Measurements from ENCODE around the gene KLHL5. TPM values are rescaled to one million over a fixed set of nuclear protein-coding genes. Genes with fewer than 3 reads are reported as not detected.

Gene KLHL5
- total RNA-seq, 1 donor from 2014 or later: 57.1 TPM

DNA sequence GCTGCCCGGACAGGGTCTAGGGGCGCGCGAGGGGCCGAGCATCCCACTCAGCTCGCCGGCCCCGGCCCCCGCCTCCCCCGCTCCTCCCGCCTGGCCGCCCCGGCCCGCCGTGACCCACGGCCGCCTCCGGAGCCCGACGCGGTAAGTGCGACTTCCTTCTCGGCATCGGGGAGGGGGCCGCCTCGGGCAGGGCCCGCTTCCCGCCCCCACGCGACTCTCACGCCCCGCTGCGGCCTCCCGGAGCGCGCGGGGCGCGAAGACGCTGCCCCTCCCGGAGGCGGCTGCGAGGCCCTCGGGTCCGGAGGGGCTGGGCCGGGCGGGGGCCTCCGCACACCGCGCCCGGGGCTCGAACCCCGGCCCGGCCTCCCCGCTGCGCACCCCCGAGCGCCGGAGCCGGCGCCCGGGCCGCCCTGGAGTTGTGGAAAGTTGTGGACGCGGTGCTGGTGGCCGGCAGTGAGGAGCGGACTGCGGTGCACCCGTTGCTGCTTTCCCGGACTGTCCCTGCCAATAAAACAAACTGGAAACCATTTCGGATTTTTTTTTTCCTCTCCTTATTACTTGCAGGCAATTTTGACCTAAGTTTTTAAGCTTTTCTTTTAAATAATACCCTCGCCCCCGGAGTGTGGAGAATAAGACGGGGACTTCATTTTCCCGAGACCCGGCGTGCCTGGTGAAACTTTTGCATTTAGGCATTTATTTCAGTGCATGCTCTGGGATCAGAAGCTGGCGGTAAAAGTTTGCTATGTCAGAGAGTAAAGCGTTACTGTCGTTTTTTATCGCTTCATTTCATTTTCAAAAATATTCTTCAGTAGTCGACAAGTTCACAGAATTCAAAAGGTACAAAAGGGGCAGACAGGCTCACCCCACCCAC lies 16.8 kb upstream of the KLHL5 start:
- no peak for DNase-seq (ENCODE audit: low read depth)

DNA sequence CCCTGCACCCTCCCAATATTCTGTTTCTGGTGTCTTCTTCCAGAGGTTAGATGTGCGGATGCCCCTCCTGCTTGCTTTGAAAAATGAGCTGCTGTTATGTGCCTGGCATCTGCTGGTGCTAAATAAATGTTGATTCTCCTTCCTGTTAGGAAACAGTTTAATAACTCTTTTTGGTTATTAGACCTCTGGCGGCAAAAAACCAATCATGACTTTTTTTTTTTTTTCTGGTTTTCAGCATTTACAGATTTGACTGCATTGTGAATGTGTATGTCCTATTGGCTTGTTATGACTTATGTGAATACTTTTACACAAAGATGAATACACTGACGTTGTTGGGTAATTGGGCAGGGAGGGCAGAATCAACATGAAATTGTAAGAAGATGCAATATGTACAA lies 16.2 kb upstream of the KLHL5 start:
- Histone ChIP-seq H3K4me3 (ENCODE audit: low read depth, low read length) (peak overlapping the region; percentile 67), H3K36me3 (ENCODE audit: control insufficient read depth, insufficient read depth, low read length) (no peaks in the 10 kb centered on the region), H3K27me3 (ENCODE audit: control insufficient read depth, insufficient read depth, low read length) (no peaks in the 10 kb centered on the region)
- TF ChIP-seq, protein P1, sequence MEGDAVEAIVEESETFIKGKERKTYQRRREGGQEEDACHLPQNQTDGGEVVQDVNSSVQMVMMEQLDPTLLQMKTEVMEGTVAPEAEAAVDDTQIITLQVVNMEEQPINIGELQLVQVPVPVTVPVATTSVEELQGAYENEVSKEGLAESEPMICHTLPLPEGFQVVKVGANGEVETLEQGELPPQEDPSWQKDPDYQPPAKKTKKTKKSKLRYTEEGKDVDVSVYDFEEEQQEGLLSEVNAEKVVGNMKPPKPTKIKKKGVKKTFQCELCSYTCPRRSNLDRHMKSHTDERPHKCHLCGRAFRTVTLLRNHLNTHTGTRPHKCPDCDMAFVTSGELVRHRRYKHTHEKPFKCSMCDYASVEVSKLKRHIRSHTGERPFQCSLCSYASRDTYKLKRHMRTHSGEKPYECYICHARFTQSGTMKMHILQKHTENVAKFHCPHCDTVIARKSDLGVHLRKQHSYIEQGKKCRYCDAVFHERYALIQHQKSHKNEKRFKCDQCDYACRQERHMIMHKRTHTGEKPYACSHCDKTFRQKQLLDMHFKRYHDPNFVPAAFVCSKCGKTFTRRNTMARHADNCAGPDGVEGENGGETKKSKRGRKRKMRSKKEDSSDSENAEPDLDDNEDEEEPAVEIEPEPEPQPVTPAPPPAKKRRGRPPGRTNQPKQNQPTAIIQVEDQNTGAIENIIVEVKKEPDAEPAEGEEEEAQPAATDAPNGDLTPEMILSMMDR (IDR thresholded peaks at IDR 0.05; ENCODE audit: insufficient read depth, low read length, poor library complexity, severe bottlenecking): no peak
- DNase-seq (ENCODE audit: low read depth): no peak

More for the DNA sequence above, 16.8 kb upstream of the KLHL5 start:
- Histone ChIP-seq H3K4me3 (ENCODE audit: low read depth, low read length) (peak overlapping the region; percentile 67), H3K36me3 (ENCODE audit: control insufficient read depth, insufficient read depth, low read length) (no peaks in the 10 kb centered on the region), H3K27me3 (ENCODE audit: control insufficient read depth, insufficient read depth, low read length) (no peaks in the 10 kb centered on the region)
- TF ChIP-seq, protein P1 (IDR thresholded peaks at IDR 0.05; ENCODE audit: insufficient read depth, low read length, poor library complexity, severe bottlenecking): no peak

DNA sequence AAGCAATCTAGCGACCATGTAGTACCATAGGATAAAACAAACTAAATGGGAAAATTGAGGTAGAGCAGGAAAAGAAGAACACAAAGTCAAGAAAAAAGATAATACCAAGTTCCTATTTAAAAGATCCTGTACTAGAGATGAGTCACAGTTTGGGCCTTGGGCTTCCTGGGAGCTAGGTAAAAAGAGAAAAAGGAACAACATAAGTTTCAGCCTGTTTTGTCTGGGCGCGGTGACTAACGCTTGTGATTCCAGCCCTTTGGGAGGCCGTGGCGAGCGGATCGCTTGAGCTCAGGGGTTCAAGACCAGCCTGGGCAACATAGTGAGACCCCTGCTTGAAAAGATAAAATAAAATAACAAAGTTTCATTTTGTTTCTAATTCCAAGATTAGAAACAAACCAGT lies 15.8 kb upstream of the KLHL5 start:
- no peak for DNase-seq (ENCODE audit: low read depth)
- TF ChIP-seq, protein P1 (IDR thresholded peaks at IDR 0.05; ENCODE audit: insufficient read depth, low read length, poor library complexity, severe bottlenecking): no peak
- Histone ChIP-seq H3K36me3 (ENCODE audit: control insufficient read depth, insufficient read depth, low read length) (no peaks in the 10 kb centered on the region), H3K27me3 (ENCODE audit: control insufficient read depth, insufficient read depth, low read length) (no peaks in the 10 kb centered on the region), H3K4me3 (ENCODE audit: low read depth, low read length) (no peak overlapping the region)

DNA sequence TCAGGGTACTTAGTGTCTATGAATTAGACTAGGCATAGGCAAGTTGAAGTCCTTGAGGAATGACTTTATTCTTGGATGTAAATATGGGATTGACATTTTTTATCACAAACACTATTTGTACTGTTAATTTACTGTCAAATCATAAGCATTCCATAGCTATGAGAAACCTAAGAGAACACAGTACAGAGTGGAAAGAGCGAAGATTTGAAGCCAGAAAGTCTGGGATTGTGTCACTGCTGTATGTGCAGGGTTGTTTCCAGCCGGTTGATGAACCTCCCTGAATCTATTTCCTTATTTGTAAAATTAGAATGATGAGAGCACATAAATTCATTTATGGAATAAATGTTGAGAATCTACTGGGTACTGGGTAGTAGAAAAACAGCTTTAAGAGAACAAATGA lies 14.4 kb upstream of the KLHL5 start:
- no peaks in the 10 kb centered on the region for H3K36me3 ChIP-seq (ENCODE audit: control insufficient read depth, insufficient read depth, low read length)
- TF ChIP-seq, protein P1 (IDR thresholded peaks at IDR 0.05; ENCODE audit: insufficient read depth, low read length, poor library complexity, severe bottlenecking): no peak
- no peak for DNase-seq (ENCODE audit: low read depth)
- H3K27me3 ChIP-seq (ENCODE audit: control insufficient read depth, insufficient read depth, low read length): no peaks in the 10 kb centered on the region
- no peak overlapping the region for H3K4me3 ChIP-seq (ENCODE audit: low read depth, low read length)

DNA sequence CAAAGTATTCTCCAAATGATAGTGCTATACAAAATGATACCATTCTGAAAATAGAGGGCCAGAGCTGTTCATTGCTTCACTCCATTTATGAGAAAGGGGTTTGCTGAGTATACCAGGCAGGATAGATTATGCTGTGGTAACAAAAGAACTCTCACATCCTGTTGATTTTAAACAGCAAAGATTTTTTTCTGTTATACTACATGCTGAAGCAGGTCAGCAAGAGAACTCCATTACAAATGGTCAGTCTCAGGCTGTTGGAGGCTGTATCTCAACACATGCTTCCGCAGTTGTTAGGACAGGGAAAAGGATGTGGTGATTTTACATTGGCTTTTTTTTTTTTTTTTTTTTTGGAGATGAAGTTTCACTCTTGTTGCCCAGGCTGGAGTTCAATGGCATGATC lies 13.7 kb upstream of the KLHL5 start:
- TF ChIP-seq, protein P1 (IDR thresholded peaks at IDR 0.05; ENCODE audit: insufficient read depth, low read length, poor library complexity, severe bottlenecking): no peak
- no peak overlapping the region for H3K4me3 ChIP-seq (ENCODE audit: low read depth, low read length)
- H3K36me3 ChIP-seq (ENCODE audit: control insufficient read depth, insufficient read depth, low read length): no peaks in the 10 kb centered on the region
- DNase-seq (ENCODE audit: low read depth): no peak
- no peaks in the 10 kb centered on the region for H3K27me3 ChIP-seq (ENCODE audit: control insufficient read depth, insufficient read depth, low read length)

DNA sequence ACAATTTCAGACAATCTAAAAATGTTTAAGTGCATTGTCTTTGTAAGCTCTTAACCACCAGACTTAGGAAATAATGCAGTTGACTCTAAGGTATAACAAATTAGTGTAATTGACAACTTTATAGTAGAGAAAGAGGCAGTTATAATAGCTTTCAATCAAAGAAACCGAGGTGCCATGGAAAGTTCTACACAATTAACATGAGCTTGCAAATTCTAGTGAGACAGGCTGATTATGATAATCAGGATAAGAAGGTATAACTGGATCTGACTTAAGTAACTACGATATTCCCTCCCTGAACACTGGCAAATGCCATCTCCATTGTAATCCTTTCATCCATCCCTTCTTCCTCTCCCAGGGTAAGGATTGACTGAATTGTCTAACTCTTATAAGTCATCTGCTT lies 11.4 kb upstream of the KLHL5 start:
- TF ChIP-seq, protein P1 (IDR thresholded peaks at IDR 0.05; ENCODE audit: insufficient read depth, low read length, poor library complexity, severe bottlenecking): no peak
- no peaks in the 10 kb centered on the region for H3K27me3 ChIP-seq (ENCODE audit: control insufficient read depth, insufficient read depth, low read length)
- no peak for DNase-seq (ENCODE audit: low read depth)
- no peak overlapping the region for H3K4me3 ChIP-seq (ENCODE audit: low read depth, low read length)
- H3K36me3 ChIP-seq (ENCODE audit: control insufficient read depth, insufficient read depth, low read length): no peaks in the 10 kb centered on the region

Measured in kidney epithelial cell (primary cell).